Thyroid gland (tissue), 4 donors: Measurements from ENCODE around the gene HSD17B4. TPM values are rescaled to one million over a fixed set of nuclear protein-coding genes. Genes with fewer than 3 reads are reported as not detected.
"Not testable (repeated sequence)": the region's sequence is repeated elsewhere in the genome, so short reads cannot be mapped to it uniquely, and the experiment has no call there.

Source experiments
- DNase-seq, 2 donors: peaks; one replicate each; pipeline ENCODE4 v3.0.0-alpha.2; 2019
- H3K27ac ChIP-seq, 3 donors: fragments of 200-600 bp; sonication (generic); 1 replicate in 2 of 3; 2 replicates in 1 of 3; pipeline ENCODE4 v1.5.1; 2016 to 2019; ENCODE audit warnings: mild to moderate bottlenecking in 1 of 3, moderate library complexity in 1 of 3
- H3K27me3 ChIP-seq: fragments of 200-600 bp; sonication (generic); one replicate; pipeline ENCODE4 v1.5.1; 2019
- H3K36me3 ChIP-seq, 2 donors: fragments of 200-600 bp; sonication (generic); one replicate each; pipeline ENCODE4 v1.5.1; 2016 to 2019
- H3K4me1 ChIP-seq, 2 donors: fragments of 200-600 bp; sonication (generic); one replicate each; pipeline ENCODE4 v1.5.1; 2017 to 2019
- H3K4me3 ChIP-seq, 3 donors: fragments of 200-600 bp; sonication (generic); replicated peaks in 1 of 3; 1 replicate in 2 of 3; 2 replicates in 1 of 3; pipeline ENCODE4 v1.5.1; 2016; ENCODE audit warnings: mild to moderate bottlenecking in 1 of 3
- H3K9me3 ChIP-seq: fragments of 200-600 bp; sonication (generic); one replicate; pipeline ENCODE4 v1.5.1; 2017
- CTCF ChIP-seq, 6 experiments: fragments of 200-600 bp in 3 of 6; fragments of 450-650 bp in 3 of 6; sonication (generic) in 3 of 6; IDR thresholded peaks; one replicate each; pipeline ENCODE4 v1.5.1; 2016 to 2019; ENCODE audit warnings: antibody characterized with exemption in 6 of 6, mild to moderate bottlenecking in 2 of 6, inconsistent platforms in 1 of 6, moderate library complexity in 1 of 6
- POLR2A ChIP-seq, 2 donors: fragments of 450-650 bp; IDR thresholded peaks; one replicate each; pipeline ENCODE4 v1.6.1; 2017; ENCODE audit warnings: antibody characterized with exemption in 2 of 2, mild to moderate bottlenecking in 2 of 2, moderate library complexity in 1 of 2
- WGBS, 2 donors: methylation state at CpG; one replicate each; pipeline ENCODE4 v1.1.5; 2017; 5-methylcytosine and 5-hydroxymethylcytosine counted together
- intact Hi-C: fragments of 100-400 bp; cut with DNase I; formaldehyde crosslinking; loops from one replicate; pipeline ENCODE4 v1.15.1; 2023
- total RNA-seq, 4 donors: library from RNA; depleted of rRNA; stranded (reverse); fragments of >200 nt; gene quantifications; one replicate each; pipeline ENCODE4 v1.2.3, GENCODE V29; 2016

Gene HSD17B4
- total RNA-seq, 4 donors from 2014 or later = 334 to 615 (median 467) TPM

GRCh38 chr5:119478781-119479180 lies 26.5 kb downstream of the HSD17B4 start:
- Histone ChIP-seq H3K4me1 (no peaks in the 10 kb centered on the region), H3K4me3 (no peak overlapping the region), H3K9me3 (no peaks in the 10 kb centered on the region), H3K36me3 (peaks cover 10 to 13% of the 10 kb centered on the region in 2 donors), H3K27ac (no peak overlapping the region), H3K27me3 (no peaks in the 10 kb centered on the region)
- WGBS, 2 donors = 95 to 97% methylated on average over 3 of the region's 3 CpGs
- intact Hi-C loops = no loop called here
- DNase-seq = no peak
- TF ChIP-seq POLR2A (IDR thresholded peaks at IDR 0.05) = no peak

- peaks cover 10 to 13% of the 10 kb centered on the region in 2 donors for H3K36me3 ChIP-seq
- WGBS, 2 donors = 86 to 91% methylated on average over 8 to 10 of the region's 10 CpGs
Observed at GRCh38 chr5:119480629-119481028, 28.3 kb downstream of the HSD17B4 start.

GRCh38 chr5:119483155-119483554 lies 30.9 kb downstream of the HSD17B4 start:
- TF ChIP-seq CTCF (IDR thresholded peaks at IDR 0.05) (no peak), POLR2A (IDR thresholded peaks at IDR 0.05) (no peak)
- intact Hi-C loops = no loop called here
- Histone ChIP-seq H3K9me3 (no peaks in the 10 kb centered on the region), H3K36me3 (peaks cover under 1 to 5% of the 10 kb centered on the region in 2 donors), H3K27ac (no peak overlapping the region), H3K4me1 (no peaks in the 10 kb centered on the region), H3K4me3 (no peak overlapping the region), H3K27me3 (no peaks in the 10 kb centered on the region)
- no peak for DNase-seq
- WGBS, 2 donors = 72 to 90% methylated on average over 1 of the region's 1 CpG

More at GRCh38 chr5:119480629-119481028, 28.3 kb downstream of the HSD17B4 start:
- H3K9me3 ChIP-seq, intact Hi-C loops, H3K27ac ChIP-seq, H3K27me3 ChIP-seq, H3K4me1 ChIP-seq, DNase-seq, H3K4me3 ChIP-seq: not testable (repeated sequence)

- TF ChIP-seq POLR2A (IDR thresholded peaks at IDR 0.05) = no peak
- Histone ChIP-seq H3K4me1 (no peaks in the 10 kb centered on the region), H3K4me3 (no peak overlapping the region), H3K9me3 (no peaks in the 10 kb centered on the region), H3K27me3 (no peaks in the 10 kb centered on the region), H3K36me3 (peaks cover 0 to 4% of the 10 kb centered on the region in 2 donors), H3K27ac (no peak overlapping the region)
- intact Hi-C loops = no loop called here
- DNase-seq = no peak
- WGBS, 2 donors = 96 to 99% methylated on average over 4 of the region's 4 CpGs
Observed at GRCh38 chr5:119484884-119485283, 32.6 kb downstream of the HSD17B4 start.

- Histone ChIP-seq H3K9me3 (no peaks in the 10 kb centered on the region), H3K27me3 (no peaks in the 10 kb centered on the region), H3K36me3 (peaks cover 13 to 15% of the 10 kb centered on the region in 2 donors), H3K27ac (no peak overlapping the region), H3K4me1 (peaks cover 0 to 4% of the 10 kb centered on the region in 2 donors), H3K4me3 (no peak overlapping the region)
- 93 to 97% methylated on average over 2 of the region's 2 CpGs for WGBS, 2 donors
- no peak for DNase-seq
- intact Hi-C loops = no loop called here
- TF ChIP-seq CTCF (IDR thresholded peaks at IDR 0.05) = no peak
Observed at GRCh38 chr5:119501671-119502179, 49.4 kb downstream of the HSD17B4 start.

GRCh38 chr5:119503939-119504338 lies 51.6 kb downstream of the HSD17B4 start:
- H3K27ac ChIP-seq, H3K4me1 ChIP-seq, intact Hi-C loops, H3K4me3 ChIP-seq, H3K9me3 ChIP-seq, H3K27me3 ChIP-seq, DNase-seq: not testable (repeated sequence)
- H3K36me3 ChIP-seq = peaks cover 6 to 13% of the 10 kb centered on the region in 2 donors
- WGBS, 2 donors = 88 to 98% methylated on average over 4 of the region's 4 CpGs

- 92 to 94% methylated on average over 1 of the region's 1 CpG for WGBS, 2 donors
- TF ChIP-seq CTCF (IDR thresholded peaks at IDR 0.05) (no peak), POLR2A (IDR thresholded peaks at IDR 0.05) (no peak)
- Histone ChIP-seq H3K9me3 (no peaks in the 10 kb centered on the region), H3K27ac (no peak overlapping the region), H3K4me1 (no peaks in the 10 kb centered on the region), H3K4me3 (no peak overlapping the region), H3K27me3 (no peaks in the 10 kb centered on the region), H3K36me3 (peaks cover 26 to 43% of the 10 kb centered on the region in 2 donors)
- DNase-seq = no peak
- intact Hi-C loops = no loop called here
Observed at GRCh38 chr5:119512277-119512676, 60.0 kb downstream of the HSD17B4 start.
